ENCODE data around the gene KLF16.

KLF16 gene

GRCh38 chr19:1814833-1815604 lies 48.4 kb downstream of the KLF16 start:
- no peak overlapping the region for H3K4me3 ChIP-seq (ENCODE audit: low read depth, low read length)
- DNase-seq (ENCODE audit: low read depth): no peak

- H3K4me3 ChIP-seq (ENCODE audit: low read depth, low read length): no peak overlapping the region
- no peak for DNase-seq (ENCODE audit: low read depth)
These were observed 49.0 kb downstream of the KLF16 start for GRCh38 chr19:1814391-1814790.

GRCh38 chr19:1813192-1814182 lies 49.9 kb downstream of the KLF16 start:
- no peak for DNase-seq (ENCODE audit: low read depth)
- H3K4me3 ChIP-seq (ENCODE audit: low read depth, low read length): peak overlapping the region; percentile 64

- peak; percentile 61 for DNase-seq (ENCODE audit: low read depth)
- H3K4me3 ChIP-seq (ENCODE audit: low read depth, low read length): peak overlapping the region; percentile 64
These were observed 50.8 kb downstream of the KLF16 start for GRCh38 chr19:1812426-1813191.

- no peak for DNase-seq (ENCODE audit: low read depth)
These were observed 51.4 kb downstream of the KLF16 start, which contains the start of gene ATP8B3 for GRCh38 chr19:1811942-1812425. Gene ATP8B3, minus strand, starts transcription at chr19:1812276. Its CDS starts 540 bp downstream, at chr19:1811736.

GRCh38 chr19:1811472-1811894 lies 51.9 kb downstream of the KLF16 start:
- DNase-seq (ENCODE audit: low read depth): no peak
- H3K4me3 ChIP-seq (ENCODE audit: low read depth, low read length): peak overlapping the region; percentile 64

More at GRCh38 chr19:1811942-1812425, 51.4 kb downstream of the KLF16 start, which contains the start of gene ATP8B3:
- H3K4me3 ChIP-seq (ENCODE audit: low read depth, low read length): peak within 1 kb of the TSS; percentile 64

- DNase-seq (ENCODE audit: low read depth): no peak
- no peak overlapping the region for H3K4me3 ChIP-seq (ENCODE audit: low read depth, low read length)
These were observed 52.8 kb downstream of the KLF16 start for GRCh38 chr19:1810439-1811160.

GRCh38 chr19:1809678-1810077 lies 53.7 kb downstream of the KLF16 start:
- no peak for DNase-seq (ENCODE audit: low read depth)
- H3K4me3 ChIP-seq (ENCODE audit: low read depth, low read length): no peak overlapping the region

GRCh38 chr19:1808395-1808731 lies 55.0 kb downstream of the KLF16 start:
- no peak for DNase-seq (ENCODE audit: low read depth)
- H3K4me3 ChIP-seq (ENCODE audit: low read depth, low read length): no peak overlapping the region

- no peak overlapping the region for H3K4me3 ChIP-seq (ENCODE audit: low read depth, low read length)
- DNase-seq (ENCODE audit: low read depth): no peak
These were observed 55.5 kb downstream of the KLF16 start for GRCh38 chr19:1807695-1808394.

- DNase-seq (ENCODE audit: low read depth): no peak
- no peak overlapping the region for H3K4me3 ChIP-seq (ENCODE audit: low read depth, low read length)
These were observed 56.2 kb downstream of the KLF16 start for GRCh38 chr19:1807030-1807694.

- DNase-seq (ENCODE audit: low read depth): no peak
- no peak overlapping the region for H3K4me3 ChIP-seq (ENCODE audit: low read depth, low read length)
These were observed 57.0 kb downstream of the KLF16 start for GRCh38 chr19:1806184-1807029.

GRCh38 chr19:1805401-1806183 lies 57.8 kb downstream of the KLF16 start:
- H3K4me3 ChIP-seq (ENCODE audit: low read depth, low read length): no peak overlapping the region
- no peak for DNase-seq (ENCODE audit: low read depth)

GRCh38 chr19:1804858-1805257 lies 58.5 kb downstream of the KLF16 start:
- no peak for DNase-seq (ENCODE audit: low read depth)
- H3K4me3 ChIP-seq (ENCODE audit: low read depth, low read length): no peak overlapping the region
